ENCODE results near the gene RNF14.

Gene RNF14

GRCh38 chr5:141948812-141949211, 20.1 kb upstream of the RNF14 start (continued):
- no peak for TF ChIP-seq ZNF565 (CRISPR knock-in tag; conservative IDR thresholded peaks at IDR 0.05; ENCODE audit: low read depth)

DNA sequence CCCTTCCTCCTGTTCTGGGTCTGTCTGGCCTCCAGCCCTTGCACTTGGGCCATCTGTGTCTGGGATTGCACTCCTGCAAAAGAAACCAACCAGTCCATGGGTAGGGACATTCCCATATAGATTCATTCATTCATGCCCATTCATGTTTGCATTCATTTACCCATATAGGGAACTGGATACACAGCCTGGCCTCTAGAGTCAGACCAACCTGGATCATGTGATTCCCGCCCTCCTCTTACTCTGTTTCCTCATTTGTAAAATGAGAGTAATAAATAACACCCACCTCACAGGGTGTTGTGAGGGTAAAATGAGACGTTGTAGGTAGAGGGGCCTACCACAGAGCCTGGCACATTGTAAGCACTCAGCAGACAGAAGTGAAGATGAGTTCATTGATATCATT, 19.4 kb upstream of the RNF14 start:
- TF ChIP-seq SNAI2 (CRISPR knock-in tag; IDR thresholded peaks at IDR 0.05), result no peak
- no peak for TF ChIP-seq ARNTL (CRISPR knock-in tag; IDR thresholded peaks at IDR 0.05; ENCODE audit: borderline replicate concordance, low read depth)
- no peak for TF ChIP-seq ESRRG (CRISPR knock-in tag; IDR thresholded peaks at IDR 0.05)
- no peak for TF ChIP-seq GLIS3 (CRISPR knock-in tag; IDR thresholded peaks at IDR 0.05)
- no peak for TF ChIP-seq ZNF70 (CRISPR knock-in tag; IDR thresholded peaks at IDR 0.05)
- no peak for TF ChIP-seq CREB5 (CRISPR knock-in tag; IDR thresholded peaks at IDR 0.05; ENCODE audit: low read depth)
- TF ChIP-seq, protein P1, sequence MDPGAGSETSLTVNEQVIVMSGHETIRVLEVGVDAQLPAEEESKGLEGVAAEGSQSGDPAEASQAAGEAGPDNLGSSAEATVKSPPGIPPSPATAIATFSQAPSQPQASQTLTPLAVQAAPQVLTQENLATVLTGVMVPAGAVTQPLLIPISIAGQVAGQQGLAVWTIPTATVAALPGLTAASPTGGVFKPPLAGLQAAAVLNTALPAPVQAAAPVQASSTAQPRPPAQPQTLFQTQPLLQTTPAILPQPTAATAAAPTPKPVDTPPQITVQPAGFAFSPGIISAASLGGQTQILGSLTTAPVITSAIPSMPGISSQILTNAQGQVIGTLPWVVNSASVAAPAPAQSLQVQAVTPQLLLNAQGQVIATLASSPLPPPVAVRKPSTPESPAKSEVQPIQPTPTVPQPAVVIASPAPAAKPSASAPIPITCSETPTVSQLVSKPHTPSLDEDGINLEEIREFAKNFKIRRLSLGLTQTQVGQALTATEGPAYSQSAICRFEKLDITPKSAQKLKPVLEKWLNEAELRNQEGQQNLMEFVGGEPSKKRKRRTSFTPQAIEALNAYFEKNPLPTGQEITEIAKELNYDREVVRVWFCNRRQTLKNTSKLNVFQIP (CRISPR knock-in tag; IDR thresholded peaks at IDR 0.05; ENCODE audit: borderline replicate concordance, low read depth), result no peak
- no peak for TF ChIP-seq PPARA (CRISPR knock-in tag; IDR thresholded peaks at IDR 0.05; ENCODE audit: borderline replicate concordance)
- no peak for TF ChIP-seq ZFP3 (CRISPR knock-in tag; IDR thresholded peaks at IDR 0.05)
- TF ChIP-seq ZNF565 (CRISPR knock-in tag; conservative IDR thresholded peaks at IDR 0.05; ENCODE audit: low read depth), result no peak
- TF ChIP-seq TOX (CRISPR knock-in tag; IDR thresholded peaks at IDR 0.05; ENCODE audit: borderline replicate concordance), result no peak
- no peak for TF ChIP-seq ZC3H10 (CRISPR knock-in tag; IDR thresholded peaks at IDR 0.05)
- TF ChIP-seq RARB (CRISPR knock-in tag; IDR thresholded peaks at IDR 0.05), result no peak
- no peak for TF ChIP-seq TCF4 (CRISPR knock-in tag; IDR thresholded peaks at IDR 0.05; ENCODE audit: borderline replicate concordance)
- ATAC-seq, result no peak

GRCh38 chr5:141950207-141951005, 18.5 kb upstream of the RNF14 start:
- ATAC-seq, result no peak
- no peak for TF ChIP-seq ZFP30 (CRISPR knock-in tag; IDR thresholded peaks at IDR 0.05)
- TF ChIP-seq ISL1 (CRISPR knock-in tag; IDR thresholded peaks at IDR 0.05), result no peak
- no peak for TF ChIP-seq ZC3H10 (CRISPR knock-in tag; IDR thresholded peaks at IDR 0.05)
- no peak for TF ChIP-seq ESRRG (CRISPR knock-in tag; IDR thresholded peaks at IDR 0.05)
- TF ChIP-seq, protein P1 (CRISPR knock-in tag; IDR thresholded peaks at IDR 0.05; ENCODE audit: borderline replicate concordance, low read depth), result no peak
- no peak for TF ChIP-seq CREB5 (CRISPR knock-in tag; IDR thresholded peaks at IDR 0.05; ENCODE audit: low read depth)
- no peak for TF ChIP-seq TOX (CRISPR knock-in tag; IDR thresholded peaks at IDR 0.05; ENCODE audit: borderline replicate concordance)
- TF ChIP-seq OSR1 (CRISPR knock-in tag; IDR thresholded peaks at IDR 0.05), result no peak
- TF ChIP-seq RARB (CRISPR knock-in tag; IDR thresholded peaks at IDR 0.05), result no peak

GRCh38 chr5:141951332-141951781, 17.5 kb upstream of the RNF14 start:
- TF ChIP-seq TSHZ2 (CRISPR knock-in tag; IDR thresholded peaks at IDR 0.05), result no peak
- no peak for TF ChIP-seq TOX (CRISPR knock-in tag; IDR thresholded peaks at IDR 0.05; ENCODE audit: borderline replicate concordance)
- peak; percentile 66 for ATAC-seq
